HEK293 (cell line): ENCODE results near the gene YWHAB.

Source experiments
- ZFHX2 ChIP-seq: fragments of 450-650 bp; formaldehyde crosslinking; conservative IDR thresholded peaks from 2 replicates; pipeline ENCODE4 v1.5.1; 2016; ENCODE audit warnings: missing biosample characterization, missing genetic modification characterization
- ZNF280D ChIP-seq: fragments of 450-650 bp; formaldehyde crosslinking; IDR thresholded peaks from 2 replicates; pipeline ENCODE4 v1.5.1; 2016; ENCODE audit warnings: missing biosample characterization, missing genetic modification characterization

DNA sequence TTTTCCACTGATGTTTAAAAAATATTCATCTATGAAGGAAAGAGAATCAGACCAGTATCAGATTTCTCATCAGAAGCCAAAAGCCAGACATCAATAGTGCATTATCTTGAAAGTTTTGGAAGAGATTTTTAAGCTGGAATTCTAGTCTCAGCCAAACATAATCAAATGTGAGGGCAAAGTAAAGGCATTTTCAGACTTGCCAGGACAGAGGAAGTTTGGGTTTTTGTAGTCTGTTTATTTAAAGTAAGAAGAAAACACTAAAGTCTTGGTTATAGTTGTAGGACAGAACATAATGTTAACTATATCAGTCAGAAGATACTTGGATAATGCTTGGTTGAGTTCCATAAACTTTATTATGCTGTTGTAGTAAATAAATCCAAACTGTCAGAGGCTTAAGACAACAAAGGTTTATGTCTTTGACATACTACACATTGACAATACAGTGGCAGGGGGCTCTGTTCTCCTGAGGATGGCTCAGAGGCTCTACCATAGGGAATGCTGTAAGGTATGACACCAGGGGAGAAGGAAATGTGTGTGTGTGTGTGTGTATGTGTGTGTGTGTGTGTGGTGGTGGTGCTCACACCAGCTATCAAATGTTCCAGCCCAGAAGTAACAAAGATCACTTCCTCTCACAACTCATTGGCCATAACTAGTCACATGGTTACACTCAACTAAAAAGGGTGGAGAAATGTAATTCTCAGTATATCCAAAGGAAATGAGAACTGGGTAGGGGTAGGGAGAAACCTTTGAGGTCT lies 26.7 kb upstream of the YWHAB start:
- no peak for TF ChIP-seq ZFHX2 (tag by site-specific recombination)
- no peak for TF ChIP-seq ZNF280D
